Measurements from ENCODE around the gene SUMO4. TPM values are rescaled to one million over a fixed set of nuclear protein-coding genes. Genes with fewer than 3 reads are reported as not detected.

The SUMO4 gene
- total RNA-seq, 1 experiment from 2014 or later = 2.9 TPM

DNA sequence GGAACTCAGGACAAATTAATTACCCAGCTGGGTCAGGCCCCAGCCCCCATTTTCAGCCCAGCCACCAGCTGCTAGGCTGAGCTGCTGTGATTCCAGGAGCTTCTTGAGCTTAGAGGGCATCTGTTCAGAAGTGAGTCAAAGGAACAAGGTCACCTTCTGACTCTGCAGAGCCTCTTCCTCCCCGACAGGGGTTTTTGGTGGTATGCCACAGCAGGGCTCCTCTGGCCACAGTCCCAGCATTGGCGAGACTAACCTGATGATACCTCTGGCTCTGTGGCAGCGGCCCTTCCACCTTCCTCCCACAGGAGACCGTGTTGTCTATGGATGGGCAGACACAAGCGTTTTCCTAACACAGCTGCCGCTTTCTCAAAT, 45.0 kb downstream of the SUMO4 start:
- TF ChIP-seq, protein P1, sequence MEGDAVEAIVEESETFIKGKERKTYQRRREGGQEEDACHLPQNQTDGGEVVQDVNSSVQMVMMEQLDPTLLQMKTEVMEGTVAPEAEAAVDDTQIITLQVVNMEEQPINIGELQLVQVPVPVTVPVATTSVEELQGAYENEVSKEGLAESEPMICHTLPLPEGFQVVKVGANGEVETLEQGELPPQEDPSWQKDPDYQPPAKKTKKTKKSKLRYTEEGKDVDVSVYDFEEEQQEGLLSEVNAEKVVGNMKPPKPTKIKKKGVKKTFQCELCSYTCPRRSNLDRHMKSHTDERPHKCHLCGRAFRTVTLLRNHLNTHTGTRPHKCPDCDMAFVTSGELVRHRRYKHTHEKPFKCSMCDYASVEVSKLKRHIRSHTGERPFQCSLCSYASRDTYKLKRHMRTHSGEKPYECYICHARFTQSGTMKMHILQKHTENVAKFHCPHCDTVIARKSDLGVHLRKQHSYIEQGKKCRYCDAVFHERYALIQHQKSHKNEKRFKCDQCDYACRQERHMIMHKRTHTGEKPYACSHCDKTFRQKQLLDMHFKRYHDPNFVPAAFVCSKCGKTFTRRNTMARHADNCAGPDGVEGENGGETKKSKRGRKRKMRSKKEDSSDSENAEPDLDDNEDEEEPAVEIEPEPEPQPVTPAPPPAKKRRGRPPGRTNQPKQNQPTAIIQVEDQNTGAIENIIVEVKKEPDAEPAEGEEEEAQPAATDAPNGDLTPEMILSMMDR (IDR thresholded peaks at IDR 0.05; ENCODE audit: unreplicated experiment) = no peak
- no TSS peak for BruUV-seq (replicated peaks)
- no peaks in the 10 kb centered on the region for H3K9me3 Mint-ChIP-seq (ENCODE audit: low read depth, unreplicated experiment)
- H3K4me3 Mint-ChIP-seq (ENCODE audit: low read depth, unreplicated experiment) = no peak overlapping the region
- H3K27ac Mint-ChIP-seq (ENCODE audit: unreplicated experiment) = no peak overlapping the region
- H3K4me1 Mint-ChIP-seq (ENCODE audit: low read depth, unreplicated experiment) = no peaks in the 10 kb centered on the region
- intact Hi-C loops (cut with micrococcal nuclease; ENCODE audit: unreplicated experiment) = no loop called here
- CTCF ChIA-PET = no interaction called here
- DNase-seq = no peak
- no peaks in the 10 kb centered on the region for H3K36me3 Mint-ChIP-seq (ENCODE audit: insufficient read depth, unreplicated experiment)
- H3K27me3 Mint-ChIP-seq (ENCODE audit: unreplicated experiment) = no peaks in the 10 kb centered on the region

DNA sequence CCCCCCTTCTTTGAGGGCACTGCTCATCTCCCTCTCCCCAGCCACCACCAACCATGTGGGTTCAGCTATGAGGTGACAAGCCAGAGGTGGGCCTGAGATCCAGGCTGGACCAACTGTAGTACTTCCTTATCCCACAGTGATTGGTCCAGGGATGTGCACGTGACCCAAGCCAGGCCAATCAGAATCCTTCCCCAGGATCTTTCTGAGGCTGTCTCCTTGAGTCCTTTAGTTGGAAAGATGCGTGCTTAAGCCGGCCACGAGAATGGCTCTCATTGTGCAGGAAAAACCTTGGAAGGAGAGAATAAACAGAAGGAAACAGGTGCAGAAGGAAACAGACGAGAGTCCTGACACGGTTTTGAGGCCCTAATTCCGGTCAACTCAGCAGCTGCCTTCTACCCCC, 45.5 kb downstream of the SUMO4 start:
- Mint-ChIP-seq H3K4me1 (ENCODE audit: low read depth, unreplicated experiment) (no peaks in the 10 kb centered on the region), H3K27ac (ENCODE audit: unreplicated experiment) (no peak overlapping the region), H3K9me3 (ENCODE audit: low read depth, unreplicated experiment) (no peaks in the 10 kb centered on the region), H3K27me3 (ENCODE audit: unreplicated experiment) (no peaks in the 10 kb centered on the region), H3K36me3 (ENCODE audit: insufficient read depth, unreplicated experiment) (peaks cover 2% of the 10 kb centered on the region), H3K4me3 (ENCODE audit: low read depth, unreplicated experiment) (no peak overlapping the region)
- intact Hi-C loops (cut with micrococcal nuclease; ENCODE audit: unreplicated experiment) = no loop called here
- TF ChIP-seq, protein P1 (IDR thresholded peaks at IDR 0.05; ENCODE audit: unreplicated experiment) = no peak
- no peak for DNase-seq
- BruUV-seq (replicated peaks) = no TSS peak
- CTCF ChIA-PET = no interaction called here

DNA sequence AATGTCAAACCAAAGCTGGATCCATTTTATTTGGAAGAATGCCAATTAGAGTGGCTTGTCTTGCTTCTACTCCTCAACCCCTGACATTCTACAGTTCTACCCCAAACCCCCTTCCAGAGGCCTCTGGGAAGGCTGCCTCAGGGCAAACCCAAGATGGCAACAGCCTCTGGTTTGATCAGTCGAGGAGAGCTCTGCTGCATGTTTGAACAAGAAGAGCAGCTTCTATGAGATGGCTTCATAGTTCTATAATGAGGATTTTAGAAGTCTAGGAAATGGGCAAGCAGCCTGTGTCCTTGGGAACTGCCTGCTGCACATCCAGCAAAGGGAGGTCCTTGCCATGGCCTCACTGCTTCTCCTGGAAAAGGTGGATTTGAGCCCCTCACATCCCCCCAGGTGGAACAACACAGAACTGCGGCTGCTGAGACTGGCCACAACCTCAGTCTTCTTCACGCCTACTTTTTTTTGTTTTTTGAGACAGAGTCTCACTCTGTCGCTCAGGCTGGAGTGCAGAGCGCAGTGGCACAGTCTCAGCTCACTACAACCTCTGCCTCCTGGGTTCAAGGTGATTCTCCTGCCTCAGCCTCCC, 46.8 kb downstream of the SUMO4 start:
- TF ChIP-seq, protein P1 (IDR thresholded peaks at IDR 0.05; ENCODE audit: unreplicated experiment) = no peak
- no peaks in the 10 kb centered on the region for H3K27me3 Mint-ChIP-seq (ENCODE audit: unreplicated experiment)
- peaks cover 4% of the 10 kb centered on the region for H3K36me3 Mint-ChIP-seq (ENCODE audit: insufficient read depth, unreplicated experiment)
- no peak overlapping the region for H3K4me3 Mint-ChIP-seq (ENCODE audit: low read depth, unreplicated experiment)
- H3K27ac Mint-ChIP-seq (ENCODE audit: unreplicated experiment) = no peak overlapping the region
- intact Hi-C loops (cut with micrococcal nuclease; ENCODE audit: unreplicated experiment) = no loop called here
- no peaks in the 10 kb centered on the region for H3K4me1 Mint-ChIP-seq (ENCODE audit: low read depth, unreplicated experiment)
- DNase-seq = no peak
- no TSS peak for BruUV-seq (replicated peaks)
- H3K9me3 Mint-ChIP-seq (ENCODE audit: low read depth, unreplicated experiment) = no peaks in the 10 kb centered on the region
- CTCF ChIA-PET = interaction anchor here (0.8 kb wide), 1 partner anchor 84 kb away, joined by 6 read pairs; no protein-coding TSS in a partner anchor

DNA sequence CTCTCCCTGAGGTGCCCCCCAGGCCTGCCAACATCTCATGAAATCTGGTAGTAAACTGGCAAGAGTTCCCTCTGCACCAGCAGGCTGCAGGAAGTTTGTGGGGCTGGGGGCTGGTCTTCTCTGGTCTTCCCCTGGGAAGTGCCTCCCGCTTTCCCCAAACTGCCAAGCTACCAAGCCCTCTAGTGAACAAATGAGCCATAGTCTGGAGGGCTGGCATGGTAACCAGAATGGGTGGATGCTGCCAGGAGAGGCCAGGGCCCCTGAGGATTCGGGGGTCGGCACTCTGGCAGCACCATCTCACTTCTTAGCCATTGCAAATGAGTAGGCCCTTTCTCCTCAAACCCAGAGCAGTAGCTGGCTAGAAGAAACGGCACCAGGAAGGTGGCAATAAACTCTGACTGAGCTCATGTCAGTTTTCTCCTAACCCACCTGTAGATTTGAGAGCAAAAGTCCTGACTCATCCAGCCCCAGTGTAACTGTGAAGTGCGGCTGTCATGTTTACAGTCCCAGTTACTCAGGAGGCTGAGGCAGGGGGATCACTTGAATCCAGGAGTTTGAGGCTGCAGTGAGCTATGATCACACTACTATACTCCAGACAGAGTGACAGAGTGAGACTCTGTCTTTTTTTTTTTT, 48.9 kb downstream of the SUMO4 start:
- CTCF ChIA-PET = no interaction called here

More for the DNA sequence above, 48.9 kb downstream of the SUMO4 start:
- H3K36me3 Mint-ChIP-seq (ENCODE audit: insufficient read depth, unreplicated experiment) = peaks cover 4% of the 10 kb centered on the region
- no peaks in the 10 kb centered on the region for H3K4me1 Mint-ChIP-seq (ENCODE audit: low read depth, unreplicated experiment)
- H3K9me3 Mint-ChIP-seq (ENCODE audit: low read depth, unreplicated experiment) = no peaks in the 10 kb centered on the region
- intact Hi-C loops (cut with micrococcal nuclease; ENCODE audit: unreplicated experiment) = no loop called here
- no peak for DNase-seq
- H3K27me3 Mint-ChIP-seq (ENCODE audit: unreplicated experiment) = no peaks in the 10 kb centered on the region
- H3K27ac Mint-ChIP-seq (ENCODE audit: unreplicated experiment) = no peak overlapping the region
- no peak overlapping the region for H3K4me3 Mint-ChIP-seq (ENCODE audit: low read depth, unreplicated experiment)
- TF ChIP-seq, protein P1 (IDR thresholded peaks at IDR 0.05; ENCODE audit: unreplicated experiment) = no peak
- no TSS peak for BruUV-seq (replicated peaks)
